Nucleus accumbens (tissue), 56 donors: ENCODE data around the gene CYP2C9.

ENCODE experiments used
- DNase-seq, 56 donors: peaks; one replicate each; lab custom pipeline; 2025; lab: John Stamatoyannopoulos, UW

The CYP2C9 gene

GRCh38 chr10:95035332-95036295 lies 97.2 kb downstream of the CYP2C9 start:
- DNase-seq = no peak

GRCh38 chr10:95039281-95039680 lies 100.8 kb downstream of the CYP2C9 start:
- no peak for DNase-seq
